Measurements from ENCODE around the gene PGF. TPM values are rescaled to one million over a fixed set of nuclear protein-coding genes. Genes with fewer than 3 reads are reported as not detected.

Gene PGF
- total RNA-seq, 4 donors from 2014 or later: 9.7 to 10.5 (median 10.1) TPM; not detected in 1

DNA sequence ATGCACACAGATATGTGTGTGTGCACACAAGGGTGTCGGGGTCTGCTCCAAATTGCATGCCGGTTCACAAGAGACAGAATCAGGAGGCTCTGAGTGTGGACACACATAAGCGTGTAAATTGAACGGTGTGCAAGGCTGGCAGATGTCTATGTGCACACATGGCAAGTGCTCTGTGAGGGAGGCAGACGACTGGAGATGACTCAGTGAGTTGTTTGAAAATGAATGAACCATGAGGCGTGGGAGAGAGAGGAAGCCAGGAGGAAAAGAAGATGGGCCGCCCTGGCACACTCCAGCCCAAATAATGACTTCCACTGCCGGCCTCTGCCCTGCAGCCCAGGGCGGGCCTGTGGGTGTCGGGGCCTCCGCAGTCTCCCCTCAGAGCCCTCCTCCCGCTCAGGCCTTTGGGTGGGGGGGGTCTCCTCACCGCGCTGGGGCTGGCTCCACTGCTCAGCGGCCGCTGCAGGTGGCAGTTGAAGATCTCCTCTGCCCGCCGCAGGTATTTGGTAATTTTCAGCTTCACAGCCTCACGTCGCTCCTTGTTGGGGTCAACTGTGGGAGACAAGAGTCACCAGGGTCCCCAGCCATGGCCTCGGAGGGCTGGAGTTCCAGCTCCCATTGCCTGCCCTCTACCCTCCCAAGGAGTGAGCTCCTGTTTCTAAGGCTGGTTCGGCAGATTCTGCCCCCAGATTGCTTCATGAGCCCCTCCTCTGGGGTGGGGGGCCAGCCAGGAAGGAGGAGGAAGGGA lies 35.8 kb downstream of the PGF start:
- Histone ChIP-seq H3K4me3 (no peak overlapping the region), H3K27me3 (no peaks in the 10 kb centered on the region), H3K4me1 (peaks cover 0 to 23% (median 7%) of the 10 kb centered on the region in 4 donors), H3K36me3 (no peaks in the 10 kb centered on the region), H3K27ac (no peak overlapping the region), H3K9me3 (no peaks in the 10 kb centered on the region)
- intact Hi-C loops (cut with DNase I; ENCODE audit: low total_unique reads) (no loop called here), in situ Hi-C loops (cut with MboI; ENCODE audit: low pct_ligation_motif_present in 1 of 4, low pct_unique_long_range_greater_than_20kb in 1 of 4, low sequenced_read_pairs in 3 of 4) (loop anchor here in 1 of 4 donors (10.0 kb wide), 1 partner anchor 55 kb away; no protein-coding TSS in a partner anchor)
- no peak for DNase-seq
- 67 to 87% methylated on average over 4 to 22 of the region's 22 CpGs for WGBS, 2 donors (ENCODE audit: low coverage in 1 of 2)
- TF ChIP-seq EP300 (IDR thresholded peaks at IDR 0.05; ENCODE audit: low read depth): no peak
- no peak for TF ChIP-seq POLR2AphosphoS5 (IDR thresholded peaks at IDR 0.05)
- TF ChIP-seq POLR2A (IDR thresholded peaks at IDR 0.05): no peak
- TF ChIP-seq, protein P1, sequence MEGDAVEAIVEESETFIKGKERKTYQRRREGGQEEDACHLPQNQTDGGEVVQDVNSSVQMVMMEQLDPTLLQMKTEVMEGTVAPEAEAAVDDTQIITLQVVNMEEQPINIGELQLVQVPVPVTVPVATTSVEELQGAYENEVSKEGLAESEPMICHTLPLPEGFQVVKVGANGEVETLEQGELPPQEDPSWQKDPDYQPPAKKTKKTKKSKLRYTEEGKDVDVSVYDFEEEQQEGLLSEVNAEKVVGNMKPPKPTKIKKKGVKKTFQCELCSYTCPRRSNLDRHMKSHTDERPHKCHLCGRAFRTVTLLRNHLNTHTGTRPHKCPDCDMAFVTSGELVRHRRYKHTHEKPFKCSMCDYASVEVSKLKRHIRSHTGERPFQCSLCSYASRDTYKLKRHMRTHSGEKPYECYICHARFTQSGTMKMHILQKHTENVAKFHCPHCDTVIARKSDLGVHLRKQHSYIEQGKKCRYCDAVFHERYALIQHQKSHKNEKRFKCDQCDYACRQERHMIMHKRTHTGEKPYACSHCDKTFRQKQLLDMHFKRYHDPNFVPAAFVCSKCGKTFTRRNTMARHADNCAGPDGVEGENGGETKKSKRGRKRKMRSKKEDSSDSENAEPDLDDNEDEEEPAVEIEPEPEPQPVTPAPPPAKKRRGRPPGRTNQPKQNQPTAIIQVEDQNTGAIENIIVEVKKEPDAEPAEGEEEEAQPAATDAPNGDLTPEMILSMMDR (IDR thresholded peaks at IDR 0.05): no peak

DNA sequence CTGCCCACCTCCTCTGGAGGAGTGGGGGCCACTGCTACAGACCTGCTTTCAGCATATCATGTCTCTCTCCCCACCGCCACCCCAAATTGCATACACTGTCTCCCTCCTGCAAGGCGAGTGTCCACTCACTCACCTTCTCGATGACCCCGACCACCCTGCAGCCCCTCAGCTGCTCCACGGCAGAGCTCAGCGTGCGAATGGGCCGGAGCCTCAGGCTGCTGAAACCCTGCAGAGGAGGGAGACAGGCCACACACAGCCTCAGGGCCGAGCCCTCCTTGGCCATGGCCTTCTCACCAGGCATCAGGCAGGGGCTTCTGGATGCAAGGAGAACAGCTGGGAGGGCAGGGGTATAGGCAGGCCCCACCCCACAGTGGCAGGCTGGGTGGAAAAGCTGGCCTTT lies 37.0 kb downstream of the PGF start:
- no peak for TF ChIP-seq POLR2A (IDR thresholded peaks at IDR 0.05)
- TF ChIP-seq EP300 (IDR thresholded peaks at IDR 0.05; ENCODE audit: low read depth): no peak
- no peak for TF ChIP-seq POLR2AphosphoS5 (IDR thresholded peaks at IDR 0.05)
- TF ChIP-seq, protein P1 (IDR thresholded peaks at IDR 0.05): no peak
- WGBS, 2 donors (ENCODE audit: low coverage in 1 of 2): 89% methylated on average over 9 of the region's 9 CpGs; no CpG with 5 or more reads in 1 of the 2 donors
- H3K36me3 ChIP-seq: no peaks in the 10 kb centered on the region
- H3K27me3 ChIP-seq: no peaks in the 10 kb centered on the region
- in situ Hi-C loops (cut with MboI; ENCODE audit: low pct_ligation_motif_present in 1 of 4, low pct_unique_long_range_greater_than_20kb in 1 of 4, low sequenced_read_pairs in 3 of 4): loop anchor here in 1 of 4 donors (10.0 kb wide), 1 partner anchor 54 kb away; no protein-coding TSS in a partner anchor
- no peak overlapping the region for H3K4me3 ChIP-seq
- DNase-seq: no peak
- H3K27ac ChIP-seq: no peak overlapping the region
- peaks cover 0 to 21% (median 7%) of the 10 kb centered on the region in 4 donors for H3K4me1 ChIP-seq
- no peaks in the 10 kb centered on the region for H3K9me3 ChIP-seq
- intact Hi-C loops (cut with DNase I; ENCODE audit: low total_unique reads): no loop called here

DNA sequence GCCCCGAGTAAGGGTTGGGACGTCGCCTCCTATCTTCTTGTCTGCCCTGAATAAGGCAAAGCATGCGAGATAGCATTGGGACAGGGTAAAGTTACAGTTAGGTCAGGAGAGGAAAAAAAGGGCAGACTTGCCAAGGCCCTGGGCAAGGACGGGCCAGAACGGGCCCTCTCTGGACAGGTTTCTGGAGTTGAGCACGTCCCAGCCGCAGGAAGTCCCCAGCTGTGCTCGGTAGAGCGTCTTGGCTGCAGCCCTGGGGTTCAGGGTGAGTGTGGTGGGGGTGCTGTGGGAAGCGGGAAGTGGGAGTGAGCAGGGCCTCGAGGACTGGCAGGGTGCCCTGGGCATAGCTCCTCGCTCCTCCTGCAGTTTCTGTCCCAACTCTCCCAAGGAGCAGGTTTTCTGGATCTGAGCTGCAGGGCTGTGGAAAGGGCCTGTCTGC lies 37.7 kb downstream of the PGF start:
- 44 to 71% methylated on average over 2 to 13 of the region's 13 CpGs for WGBS, 2 donors (ENCODE audit: low coverage in 1 of 2)
- Histone ChIP-seq H3K27me3 (no peaks in the 10 kb centered on the region), H3K4me1 (peaks cover 0 to 18% (median 6%) of the 10 kb centered on the region in 4 donors), H3K9me3 (no peaks in the 10 kb centered on the region), H3K4me3 (no peak overlapping the region), H3K27ac (peak overlapping the region in 2 of 4 donors; percentile 6 to 65), H3K36me3 (no peaks in the 10 kb centered on the region)
- in situ Hi-C loops (cut with MboI; ENCODE audit: low pct_ligation_motif_present in 1 of 4, low pct_unique_long_range_greater_than_20kb in 1 of 4, low sequenced_read_pairs in 3 of 4): loop anchor here in 1 of 4 donors (10.0 kb wide), 1 partner anchor 53 kb away; no protein-coding TSS in a partner anchor
- DNase-seq: no peak
- intact Hi-C loops (cut with DNase I; ENCODE audit: low total_unique reads): no loop called here
- no peak for TF ChIP-seq POLR2A (IDR thresholded peaks at IDR 0.05)
- TF ChIP-seq EP300 (IDR thresholded peaks at IDR 0.05; ENCODE audit: low read depth): no peak
- no peak for TF ChIP-seq POLR2AphosphoS5 (IDR thresholded peaks at IDR 0.05)
- TF ChIP-seq, protein P1 (IDR thresholded peaks at IDR 0.05): no peak

DNA sequence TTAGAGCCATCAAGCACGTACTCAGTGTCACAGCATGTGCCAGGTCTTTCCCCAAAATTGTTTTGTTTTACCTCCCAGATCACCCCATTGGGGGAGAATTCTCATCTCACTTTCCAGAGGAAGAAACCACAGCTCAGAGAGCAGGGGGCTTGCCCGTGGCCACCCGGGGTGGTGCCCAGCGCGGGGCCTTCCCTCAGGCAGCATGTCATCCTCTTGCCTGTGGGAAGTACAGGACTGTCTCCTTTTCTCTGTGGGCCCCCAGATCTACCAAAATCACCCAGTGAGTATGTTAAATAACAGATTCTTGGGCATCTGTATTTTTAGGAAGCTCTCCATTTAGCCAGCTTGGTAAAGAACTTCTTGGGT lies 38.2 kb downstream of the PGF start:
- Histone ChIP-seq H3K27ac (peak overlapping the region; percentile 6 to 65 (median 36)), H3K9me3 (no peaks in the 10 kb centered on the region), H3K4me3 (no peak overlapping the region), H3K4me1 (peaks cover 0 to 14% (median under 1%) of the 10 kb centered on the region in 4 donors), H3K27me3 (no peaks in the 10 kb centered on the region), H3K36me3 (no peaks in the 10 kb centered on the region)
- intact Hi-C loops (cut with DNase I; ENCODE audit: low total_unique reads): no loop called here
- TF ChIP-seq POLR2A (IDR thresholded peaks at IDR 0.05): no peak
- WGBS, 2 donors (ENCODE audit: low coverage in 1 of 2): 83% methylated on average over 5 of the region's 5 CpGs; no CpG with 5 or more reads in 1 of the 2 donors
- in situ Hi-C loops (cut with MboI; ENCODE audit: low pct_ligation_motif_present in 1 of 4, low pct_unique_long_range_greater_than_20kb in 1 of 4, low sequenced_read_pairs in 3 of 4): loop anchor here in 1 of 4 donors (10.0 kb wide), 1 partner anchor 52 kb away; no protein-coding TSS in a partner anchor
- no peak for DNase-seq

Measured in transverse colon (tissue), 4 donors.